ENCODE measurements around the gene NIBAN1. TPM values are rescaled to one million over a fixed set of nuclear protein-coding genes. Genes with fewer than 3 reads are reported as not detected.
A peak's percentile ranks its signal among the peaks of the same experiment; 100 is the strongest.

The NIBAN1 gene
- total RNA-seq, 1 donor from 2014 or later, result 8.8 TPM

DNA sequence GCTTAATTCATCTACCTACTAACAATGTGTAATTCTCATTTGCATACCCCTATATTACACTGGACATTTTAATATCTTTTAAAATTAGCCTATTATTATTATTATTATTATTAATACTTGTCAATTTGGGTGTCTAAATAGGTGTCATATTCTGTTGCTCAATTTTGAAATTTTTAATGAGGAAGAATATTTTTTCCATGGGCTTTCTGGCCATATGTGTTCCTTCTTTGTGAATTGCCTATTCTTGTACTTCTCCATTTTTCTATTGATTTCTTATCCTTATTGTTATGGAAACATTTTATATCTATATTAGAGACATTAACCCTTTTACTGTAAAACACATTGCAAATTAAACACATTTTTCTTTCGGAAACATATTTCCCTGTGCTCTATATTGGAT lies 6.4 kb upstream of the NIBAN1 start:
- Mint-ChIP-seq H3K27ac (ENCODE audit: unreplicated experiment) (no peak overlapping the region), H3K4me1 (ENCODE audit: low read depth, unreplicated experiment) (no peaks in the 10 kb centered on the region), H3K36me3 (ENCODE audit: low read depth, unreplicated experiment) (no peaks in the 10 kb centered on the region), H3K9me3 (ENCODE audit: unreplicated experiment) (no peaks in the 10 kb centered on the region), H3K4me3 (ENCODE audit: unreplicated experiment) (no peak overlapping the region), H3K27me3 (ENCODE audit: low read depth, unreplicated experiment) (peaks cover 13% of the 10 kb centered on the region)
- no peaks in the 10 kb centered on the region for H3K36me3 ChIP-seq (ENCODE audit: insufficient read depth, low read length)
- no peak overlapping the region for H3K9ac ChIP-seq (ENCODE audit: low read length)
- no peak for DNase-seq (ENCODE audit: low read depth)
- H3K27me3 ChIP-seq (ENCODE audit: insufficient read depth, low read length), result no peaks in the 10 kb centered on the region
- no peak overlapping the region for H3K4me3 ChIP-seq (ENCODE audit: insufficient read depth, low read depth, low read length)
- H4K20me1 ChIP-seq (ENCODE audit: insufficient read depth, low read length), result no peaks in the 10 kb centered on the region
- H3K4me1 ChIP-seq (ENCODE audit: insufficient read depth, low read length), result no peaks in the 10 kb centered on the region
- no peak overlapping the region for H3K4me2 ChIP-seq (ENCODE audit: low read length)
- H3K27ac ChIP-seq (ENCODE audit: low read depth, low read length), result no peak overlapping the region
- FAIRE-seq, result no peak
- no peaks in the 10 kb centered on the region for H3K79me2 ChIP-seq (ENCODE audit: insufficient read depth, low read length)
- no peak overlapping the region for H2AFZ ChIP-seq (ENCODE audit: low read depth, low read length)
- no peak for TF ChIP-seq EZH2 (IDR thresholded peaks at IDR 0.05; ENCODE audit: insufficient read depth, low read length)
- TF ChIP-seq, protein P1, sequence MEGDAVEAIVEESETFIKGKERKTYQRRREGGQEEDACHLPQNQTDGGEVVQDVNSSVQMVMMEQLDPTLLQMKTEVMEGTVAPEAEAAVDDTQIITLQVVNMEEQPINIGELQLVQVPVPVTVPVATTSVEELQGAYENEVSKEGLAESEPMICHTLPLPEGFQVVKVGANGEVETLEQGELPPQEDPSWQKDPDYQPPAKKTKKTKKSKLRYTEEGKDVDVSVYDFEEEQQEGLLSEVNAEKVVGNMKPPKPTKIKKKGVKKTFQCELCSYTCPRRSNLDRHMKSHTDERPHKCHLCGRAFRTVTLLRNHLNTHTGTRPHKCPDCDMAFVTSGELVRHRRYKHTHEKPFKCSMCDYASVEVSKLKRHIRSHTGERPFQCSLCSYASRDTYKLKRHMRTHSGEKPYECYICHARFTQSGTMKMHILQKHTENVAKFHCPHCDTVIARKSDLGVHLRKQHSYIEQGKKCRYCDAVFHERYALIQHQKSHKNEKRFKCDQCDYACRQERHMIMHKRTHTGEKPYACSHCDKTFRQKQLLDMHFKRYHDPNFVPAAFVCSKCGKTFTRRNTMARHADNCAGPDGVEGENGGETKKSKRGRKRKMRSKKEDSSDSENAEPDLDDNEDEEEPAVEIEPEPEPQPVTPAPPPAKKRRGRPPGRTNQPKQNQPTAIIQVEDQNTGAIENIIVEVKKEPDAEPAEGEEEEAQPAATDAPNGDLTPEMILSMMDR (IDR thresholded peaks at IDR 0.05; ENCODE audit: insufficient read depth, low read depth, low read length), result no peak
- no peaks in the 10 kb centered on the region for H3K9me3 ChIP-seq (ENCODE audit: insufficient read depth, low read depth, low read length)

- no peak overlapping the region for H3K4me2 ChIP-seq (ENCODE audit: low read length)
- no peak overlapping the region for H3K4me3 ChIP-seq (ENCODE audit: insufficient read depth, low read depth, low read length)
- H4K20me1 ChIP-seq (ENCODE audit: insufficient read depth, low read length), result no peaks in the 10 kb centered on the region
- Mint-ChIP-seq H3K36me3 (ENCODE audit: low read depth, unreplicated experiment) (no peaks in the 10 kb centered on the region), H3K27ac (ENCODE audit: unreplicated experiment) (no peak overlapping the region), H3K4me1 (ENCODE audit: low read depth, unreplicated experiment) (peaks cover 21% of the 10 kb centered on the region), H3K4me3 (ENCODE audit: unreplicated experiment) (peak overlapping the region; percentile 80), H3K27me3 (ENCODE audit: low read depth, unreplicated experiment) (peaks cover 26% of the 10 kb centered on the region), H3K9me3 (ENCODE audit: unreplicated experiment) (no peaks in the 10 kb centered on the region)
- H3K9me3 ChIP-seq (ENCODE audit: insufficient read depth, low read depth, low read length), result no peaks in the 10 kb centered on the region
- H3K4me1 ChIP-seq (ENCODE audit: insufficient read depth, low read length), result peaks cover 6% of the 10 kb centered on the region
- H2AFZ ChIP-seq (ENCODE audit: low read depth, low read length), result no peak overlapping the region
- DNase-seq (ENCODE audit: low read depth) (no peak), FAIRE-seq (no peak)
- H3K36me3 ChIP-seq (ENCODE audit: insufficient read depth, low read length), result no peaks in the 10 kb centered on the region
- no peak overlapping the region for H3K27ac ChIP-seq (ENCODE audit: low read depth, low read length)
- no peaks in the 10 kb centered on the region for H3K79me2 ChIP-seq (ENCODE audit: insufficient read depth, low read length)
- H3K27me3 ChIP-seq (ENCODE audit: insufficient read depth, low read length), result peaks cover 4% of the 10 kb centered on the region
- no peak overlapping the region for H3K9ac ChIP-seq (ENCODE audit: low read length)
- TF ChIP-seq, protein P1 (IDR thresholded peaks at IDR 0.05; ENCODE audit: insufficient read depth, low read depth, low read length), result no peak
- TF ChIP-seq EZH2 (IDR thresholded peaks at IDR 0.05; ENCODE audit: insufficient read depth, low read length), result no peak
Measured at GRCh38 chr1:184975208-184975870, 1.0 kb upstream of the NIBAN1 start.

DNA sequence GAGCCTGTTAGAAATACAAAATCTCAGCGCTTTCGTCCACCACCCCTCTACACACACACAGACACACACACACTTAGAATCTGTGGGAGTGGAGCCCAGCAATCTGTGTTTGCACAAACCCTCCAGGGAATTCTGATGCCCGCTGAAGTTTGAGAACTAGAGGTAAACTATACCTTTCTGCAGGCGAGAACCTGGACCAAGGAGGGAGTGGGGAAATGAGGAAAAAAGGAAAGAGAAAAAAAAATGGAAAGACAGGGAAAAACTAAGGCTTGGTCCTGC lies 468 bp upstream of the NIBAN1 start:
- Histone ChIP-seq H3K9me3 (ENCODE audit: insufficient read depth, low read depth, low read length) (no peaks in the 10 kb centered on the region), H3K79me2 (ENCODE audit: insufficient read depth, low read length) (no peaks in the 10 kb centered on the region), H3K27me3 (ENCODE audit: insufficient read depth, low read length) (peaks cover 4% of the 10 kb centered on the region), H3K4me1 (ENCODE audit: insufficient read depth, low read length) (peaks cover 8% of the 10 kb centered on the region), H3K4me3 (ENCODE audit: insufficient read depth, low read depth, low read length) (peak overlapping the region; percentile 76), H2AFZ (ENCODE audit: low read depth, low read length) (peak overlapping the region; percentile 81), H3K4me2 (ENCODE audit: low read length) (peak overlapping the region; percentile 95), H3K27ac (ENCODE audit: low read depth, low read length) (no peak overlapping the region), H4K20me1 (ENCODE audit: insufficient read depth, low read length) (no peaks in the 10 kb centered on the region), H3K36me3 (ENCODE audit: insufficient read depth, low read length) (no peaks in the 10 kb centered on the region), H3K9ac (ENCODE audit: low read length) (no peak overlapping the region)
- Mint-ChIP-seq H3K36me3 (ENCODE audit: low read depth, unreplicated experiment) (no peaks in the 10 kb centered on the region), H3K9me3 (ENCODE audit: unreplicated experiment) (no peaks in the 10 kb centered on the region), H3K27me3 (ENCODE audit: low read depth, unreplicated experiment) (peaks cover 26% of the 10 kb centered on the region), H3K4me3 (ENCODE audit: unreplicated experiment) (peak overlapping the region; percentile 80), H3K27ac (ENCODE audit: unreplicated experiment) (no peak overlapping the region), H3K4me1 (ENCODE audit: low read depth, unreplicated experiment) (peaks cover 21% of the 10 kb centered on the region)
- FAIRE-seq, result no peak
- DNase-seq (ENCODE audit: low read depth), result no peak
- no peak for TF ChIP-seq EZH2 (IDR thresholded peaks at IDR 0.05; ENCODE audit: insufficient read depth, low read length)
- TF ChIP-seq, protein P1 (IDR thresholded peaks at IDR 0.05; ENCODE audit: insufficient read depth, low read depth, low read length), result no peak
